ENCODE results near the gene TMEM220.
"Not testable (repeated sequence)": the region's sequence is repeated elsewhere in the genome, so short reads cannot be mapped to it uniquely, and the experiment has no call there.

TMEM220 gene

DNA sequence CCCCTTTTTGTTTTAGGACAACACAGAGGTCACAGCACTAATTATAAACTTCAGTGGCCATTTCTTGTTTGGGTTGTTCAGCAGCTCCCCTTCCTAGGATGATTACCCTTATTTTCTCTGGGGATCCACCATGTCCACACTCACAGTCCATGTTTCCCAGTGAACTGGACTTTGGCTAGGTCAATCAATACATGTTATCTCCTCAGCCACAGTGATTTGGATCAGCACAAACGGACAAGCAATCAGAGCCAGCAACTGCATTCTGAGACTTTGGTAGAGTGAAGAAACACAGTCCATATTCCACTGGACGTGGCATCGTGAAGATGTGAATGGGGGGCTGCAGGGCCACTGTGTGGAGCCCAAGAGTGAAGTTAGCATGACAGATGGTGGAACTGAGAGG is 4.6 kb downstream of the TMEM220 start:
- no peak for DNase-seq

DNA sequence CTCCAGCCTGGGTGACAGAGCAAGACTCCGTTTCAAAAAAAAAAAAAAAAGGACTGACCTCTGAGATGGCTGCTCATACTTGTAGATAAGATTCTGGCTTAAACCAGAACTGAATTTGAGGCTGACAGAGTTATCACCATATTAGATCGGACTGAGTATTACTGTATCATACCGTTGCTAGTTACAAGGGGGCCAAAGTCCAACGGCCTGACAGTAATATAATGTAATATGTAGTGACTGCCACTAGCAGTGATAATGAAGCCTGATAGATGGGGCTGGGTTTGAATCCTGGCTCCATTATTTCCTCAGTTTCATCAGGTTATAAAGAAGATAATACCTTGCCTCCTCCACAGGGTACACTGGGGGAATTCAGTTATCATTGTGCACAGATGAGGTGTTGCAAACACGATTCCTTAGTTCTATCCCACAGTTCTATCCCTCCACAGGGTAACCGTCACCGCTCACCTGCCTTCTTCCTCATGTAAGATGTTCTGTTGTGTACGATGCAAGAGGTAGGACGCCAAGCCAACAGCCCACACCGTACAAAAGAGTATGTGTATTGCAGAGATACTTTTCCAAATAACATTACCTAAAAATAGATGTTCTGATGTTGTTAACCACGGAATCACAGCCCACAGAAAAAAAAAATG is 5.2 kb downstream of the TMEM220 start:
- DNase-seq = no peak

DNA sequence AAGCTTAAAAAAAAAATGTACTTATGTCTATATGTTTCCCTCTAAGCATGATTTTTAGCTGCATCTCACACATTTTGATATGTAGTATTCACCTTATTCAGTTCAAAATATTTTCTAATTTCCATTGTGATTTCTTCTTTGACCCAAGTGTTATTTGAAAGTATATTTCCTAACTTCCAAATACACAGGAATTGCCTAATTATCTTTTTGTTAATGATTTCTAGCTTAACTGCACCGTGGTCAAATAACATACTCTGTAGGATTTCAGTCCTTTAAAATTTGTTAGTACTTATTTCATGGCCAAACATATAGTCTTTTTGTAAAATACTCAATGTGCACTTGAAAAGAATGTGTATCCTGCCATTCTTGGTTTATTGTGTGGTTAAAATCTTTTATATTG is 11.3 kb downstream of the TMEM220 start:
- DNase-seq = no peak

DNA sequence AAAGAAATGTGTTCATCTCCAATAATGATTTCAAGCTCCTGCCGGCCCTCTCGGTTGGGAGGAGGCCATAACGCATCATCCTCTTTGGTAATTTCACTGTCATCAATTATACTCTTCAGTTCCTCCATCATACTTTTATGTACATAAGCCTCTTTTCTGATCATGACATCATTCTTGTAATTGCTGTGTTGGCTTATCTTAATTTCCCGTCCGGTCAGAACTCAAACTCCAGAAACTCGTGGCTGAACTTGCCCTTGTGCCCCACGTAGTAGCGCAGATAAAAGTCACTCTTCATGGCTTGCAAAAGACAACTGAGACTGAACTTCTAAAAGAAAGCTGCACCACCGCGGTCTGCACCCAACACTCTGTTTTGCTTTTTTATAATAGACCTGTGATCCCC is 13.6 kb downstream of the TMEM220 start:
- no peak for DNase-seq

DNA sequence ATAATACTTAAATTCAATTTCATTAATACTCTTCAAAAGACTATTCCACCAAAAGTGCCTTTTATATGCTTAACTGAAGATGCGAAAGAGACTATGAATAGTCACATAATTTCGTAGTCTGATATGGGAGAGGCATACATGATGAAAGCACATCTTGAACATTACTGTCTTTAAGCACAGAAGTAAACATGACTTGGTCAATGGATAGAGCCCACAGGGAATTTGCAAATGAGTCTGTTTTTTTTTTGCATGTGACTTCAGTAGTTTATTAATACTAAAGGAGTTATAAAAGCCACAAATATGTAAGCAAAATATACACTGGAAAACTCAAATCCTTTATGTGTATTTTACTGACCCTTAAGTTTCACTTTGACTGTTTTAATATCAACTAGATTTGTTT is 16.5 kb downstream of the TMEM220 start:
- no peak for DNase-seq

DNA sequence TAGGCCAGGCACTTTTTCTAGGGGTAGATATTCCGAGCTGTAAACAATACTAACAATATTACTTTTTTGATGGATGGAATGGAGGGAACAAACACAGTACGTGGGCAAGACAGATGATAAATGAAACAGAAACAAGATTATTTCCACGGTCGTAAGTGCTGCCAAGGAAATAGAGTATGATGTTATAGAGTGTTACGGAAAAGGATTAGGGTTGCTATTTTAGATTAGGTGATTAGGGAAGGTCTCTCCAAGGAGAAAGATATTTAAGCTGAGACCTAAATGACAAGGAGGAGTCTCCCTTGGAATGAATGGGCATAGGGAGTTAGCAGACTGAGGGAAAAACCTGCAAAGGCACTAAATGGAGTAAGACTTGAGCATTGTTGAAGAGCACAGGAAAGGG is 24.1 kb downstream of the TMEM220 start:
- DNase-seq = no peak

DNA sequence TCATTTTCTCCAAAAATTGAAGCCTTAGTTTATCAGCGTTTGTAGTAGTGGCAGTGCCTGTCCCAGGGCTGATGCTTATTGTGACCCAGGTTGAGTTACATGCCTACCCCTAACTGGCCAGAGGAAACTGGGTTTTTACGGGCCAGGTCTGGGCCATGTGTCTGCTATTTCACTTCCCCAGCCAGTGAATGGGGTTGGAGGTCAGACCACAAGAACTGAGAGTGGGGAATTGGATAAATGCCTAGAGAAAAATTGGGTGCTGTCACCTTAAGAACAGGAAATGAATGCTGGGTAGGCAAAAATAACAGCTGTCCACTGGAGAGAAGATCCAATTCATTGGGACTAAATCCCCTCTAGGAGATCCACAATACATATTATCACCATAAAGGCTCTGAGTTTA is 27.2 kb downstream of the TMEM220 start:
- no peak for DNase-seq

DNA sequence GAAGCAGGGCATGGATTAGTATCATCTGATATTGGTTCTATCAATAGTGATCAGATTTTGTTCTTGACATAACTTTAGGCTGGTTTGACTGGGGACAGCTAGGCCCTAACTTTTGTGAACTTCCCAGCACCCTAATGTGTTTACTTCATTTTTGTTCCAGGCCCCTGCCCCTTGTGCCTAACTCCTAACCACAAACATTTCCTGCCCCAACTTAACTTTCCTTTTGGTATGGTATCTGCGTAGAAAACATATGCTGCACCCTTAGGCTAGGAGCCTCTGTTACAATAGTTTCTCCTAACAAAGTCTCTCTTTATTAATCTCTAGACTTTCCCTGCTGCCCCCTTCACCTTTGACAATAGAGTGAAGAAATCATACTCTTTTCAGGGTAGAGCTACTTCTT is 30.0 kb downstream of the TMEM220 start:
- no peak for DNase-seq

DNA sequence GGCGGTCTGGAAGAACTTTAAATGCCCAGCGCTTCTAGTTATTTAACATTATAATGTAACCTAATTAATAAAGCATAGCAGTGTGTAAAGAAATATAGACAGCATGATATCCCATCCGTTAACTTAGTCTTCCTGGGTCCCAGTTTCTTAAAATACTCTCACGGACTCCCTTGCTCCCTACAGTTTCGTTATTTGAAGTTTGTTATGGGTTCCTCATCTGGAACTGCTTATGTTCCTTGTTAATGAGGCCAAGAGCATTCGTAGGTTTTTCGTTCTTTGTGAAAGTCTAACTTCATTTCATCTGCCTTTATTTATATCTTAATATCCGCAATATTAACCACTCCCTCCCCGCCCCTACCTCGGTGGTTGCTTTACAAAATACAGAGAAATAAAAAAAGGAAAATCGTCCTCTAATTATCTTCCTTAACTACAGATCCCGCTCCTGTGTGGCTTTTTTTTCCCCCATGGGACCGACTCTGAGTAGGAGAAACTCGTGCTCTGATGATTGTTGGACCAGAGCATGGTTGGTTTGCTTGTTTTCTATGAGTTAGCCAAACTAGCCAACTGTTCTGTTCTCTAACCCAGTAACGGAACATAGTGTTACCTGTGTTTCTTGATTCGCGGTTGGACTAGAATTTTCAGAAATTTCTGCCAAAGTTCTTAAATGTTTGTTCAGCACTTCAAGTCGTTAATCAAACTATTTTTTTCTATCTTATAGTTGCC is 31.6 kb downstream of the TMEM220 start:
- DNase-seq = no peak

DNA sequence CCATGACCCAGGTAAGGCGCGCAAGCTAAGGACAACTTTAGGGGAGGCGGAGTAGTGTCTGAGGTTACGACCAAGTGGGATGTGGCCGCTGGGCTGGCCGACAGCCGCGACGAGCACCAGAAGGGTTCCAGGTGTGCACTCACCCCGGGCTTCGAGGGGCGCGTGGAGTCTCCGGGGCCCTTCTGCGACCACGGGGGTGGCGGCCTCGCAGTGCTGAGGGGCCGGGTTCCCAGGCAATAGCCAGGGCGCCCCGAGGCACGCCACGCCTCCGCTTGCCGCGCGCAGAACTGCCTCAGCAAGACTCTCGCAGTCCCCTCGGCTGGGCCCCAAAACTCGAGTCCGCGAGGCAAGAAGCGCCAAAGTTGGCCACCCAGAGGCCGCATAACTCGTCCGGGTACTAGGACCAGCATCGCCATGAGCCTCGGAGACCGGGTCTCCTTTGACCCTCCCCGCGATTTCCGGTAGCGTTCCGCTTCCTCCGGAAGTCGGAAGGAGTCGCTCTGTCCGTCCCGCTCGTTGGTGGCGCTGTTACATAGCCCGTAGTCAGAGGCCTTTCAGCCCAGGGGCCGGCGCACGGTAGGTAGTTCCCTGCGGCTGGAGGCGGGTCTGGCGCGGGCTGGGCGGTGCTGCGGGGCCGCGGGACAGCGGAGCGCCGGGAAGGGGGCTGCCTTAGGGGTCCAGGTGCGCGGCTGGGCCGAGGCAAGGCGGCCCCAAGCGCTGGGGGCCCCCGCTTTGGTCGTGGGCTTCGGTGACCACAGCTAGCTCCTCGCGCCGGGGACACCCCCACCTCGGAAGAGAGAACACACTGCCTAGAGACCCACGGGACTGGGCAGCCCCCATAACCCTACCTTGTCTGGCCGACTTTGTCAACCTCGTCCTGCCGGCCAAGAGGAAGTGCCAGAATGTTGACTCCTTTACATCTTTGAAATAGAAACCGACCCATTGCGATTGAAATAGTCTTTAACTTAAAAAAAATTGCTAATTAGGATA is 32.4 kb downstream of the TMEM220 start, which contains the start of the genes ADPRM and SCO1:
Gene ADPRM (plus strand): TSS at position 503 of the 990 bp plus-strand sequence. CDS start 7,333 bp downstream, outside the sequence.
Gene SCO1 (minus strand): TSS at position 442 of the 990 bp plus-strand sequence. CDS start 26 bp downstream, at position 416.
- peak; percentile 85 for DNase-seq

DNA sequence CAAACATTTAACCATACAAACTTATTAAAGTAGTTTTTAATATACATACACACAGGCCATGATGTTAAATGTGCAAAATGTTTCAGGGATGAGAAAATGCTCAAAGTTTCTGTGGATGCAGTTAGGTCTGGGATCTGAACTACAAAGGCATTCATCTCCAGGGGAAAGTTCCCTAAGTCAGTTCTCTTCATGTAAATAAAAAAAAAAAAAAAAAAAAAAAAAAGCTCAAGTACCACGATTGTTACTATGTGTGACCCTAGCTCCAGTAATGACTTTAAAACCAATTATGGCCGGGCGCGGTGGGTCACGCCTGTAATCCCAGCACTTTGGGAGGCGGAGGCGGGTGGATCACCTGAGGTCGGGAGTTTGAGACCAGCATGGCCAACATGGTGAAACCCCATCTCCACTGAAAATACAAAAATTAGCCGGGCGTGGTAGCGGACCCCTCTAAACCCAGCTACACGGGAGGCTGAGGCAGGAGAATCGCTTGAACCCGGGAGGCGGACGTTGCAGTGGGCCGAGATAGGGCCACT is 33.9 kb downstream of the TMEM220 start:
- not testable (repeated sequence) for DNase-seq

DNA sequence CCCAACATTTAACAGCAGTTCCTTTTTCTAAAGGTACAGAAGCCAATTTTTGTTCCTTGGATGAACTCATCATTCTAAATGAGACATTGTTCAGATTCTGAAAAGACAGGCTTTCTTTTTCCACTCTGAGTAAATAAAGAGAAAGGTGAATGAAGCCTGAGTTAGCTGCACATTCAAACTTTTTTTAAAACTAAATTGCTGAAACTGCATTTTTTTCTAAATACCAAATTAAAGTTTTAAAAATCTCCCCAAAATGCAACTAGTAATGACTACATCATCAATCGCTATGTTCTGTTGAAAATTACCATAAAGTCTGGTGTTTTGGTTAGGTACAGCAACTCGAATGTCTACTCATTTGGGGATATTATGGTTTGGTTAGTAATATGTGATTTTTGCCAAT is 42.3 kb downstream of the TMEM220 start:
- DNase-seq = no peak

DNA sequence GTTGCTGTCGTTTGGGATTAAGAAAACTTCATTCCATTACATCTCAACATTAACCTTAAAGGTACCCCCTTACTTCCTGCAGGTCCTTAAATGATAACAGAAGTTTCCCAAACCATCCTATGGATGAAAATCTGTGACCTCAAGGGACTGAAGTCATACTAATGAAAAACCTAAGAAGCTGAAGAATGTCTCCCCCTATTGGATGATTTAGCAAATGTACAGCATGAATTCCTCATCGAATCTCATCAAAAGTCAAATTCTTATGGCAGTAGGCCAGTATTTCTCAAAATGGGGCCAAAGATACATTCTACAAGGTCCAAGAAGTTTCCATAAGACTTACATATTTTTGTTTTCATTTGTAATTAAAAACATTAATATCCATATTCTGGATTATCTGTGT is 46.0 kb downstream of the TMEM220 start:
- DNase-seq = no peak

DNA sequence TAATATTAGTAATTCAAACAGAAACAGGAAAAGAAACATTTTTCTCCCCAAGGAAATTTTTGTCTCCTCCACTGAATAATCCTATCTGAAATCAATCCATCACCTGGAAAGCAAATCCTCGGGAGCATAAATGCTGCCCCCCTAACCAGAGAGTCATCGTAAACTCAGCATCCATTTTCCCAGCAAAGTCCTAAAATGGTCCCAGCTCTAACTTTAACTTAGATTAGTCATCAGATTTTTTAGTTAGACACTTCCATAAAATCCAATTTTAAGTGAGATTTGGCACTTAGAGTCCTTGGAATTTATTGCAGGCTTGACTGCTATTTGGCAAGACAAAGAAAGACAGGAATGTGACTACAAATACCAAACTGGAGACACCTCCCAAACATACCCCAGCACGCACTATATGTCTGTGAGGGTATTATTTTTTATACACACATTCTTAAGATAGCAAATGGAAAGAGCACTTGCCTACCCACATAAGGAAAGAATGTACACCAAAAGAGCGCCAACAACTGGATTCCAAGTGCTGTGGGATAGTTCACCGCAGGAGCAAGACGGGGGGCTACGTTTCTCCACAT is 47.9 kb downstream of the TMEM220 start:
- DNase-seq = no peak

DNA sequence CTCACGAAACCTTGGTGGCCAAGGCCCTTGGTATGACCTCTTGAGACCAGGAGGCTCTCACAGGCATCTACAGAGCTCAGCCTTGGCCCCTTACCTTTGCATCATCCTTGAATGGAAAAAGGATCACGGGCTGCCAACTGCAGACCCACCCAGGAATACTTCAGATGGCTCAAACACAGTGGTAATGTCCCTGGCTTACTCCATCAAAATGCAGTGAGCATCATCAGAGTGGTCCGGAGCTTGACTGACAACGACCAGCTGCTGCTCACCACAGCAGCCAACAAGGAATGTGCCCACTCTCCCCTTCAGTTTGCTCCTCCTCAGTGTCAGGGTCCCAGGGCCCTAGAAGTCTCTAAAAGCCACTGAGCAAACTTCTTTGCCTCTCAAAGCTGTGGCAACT is 55.1 kb downstream of the TMEM220 start:
- DNase-seq = no peak

DNA sequence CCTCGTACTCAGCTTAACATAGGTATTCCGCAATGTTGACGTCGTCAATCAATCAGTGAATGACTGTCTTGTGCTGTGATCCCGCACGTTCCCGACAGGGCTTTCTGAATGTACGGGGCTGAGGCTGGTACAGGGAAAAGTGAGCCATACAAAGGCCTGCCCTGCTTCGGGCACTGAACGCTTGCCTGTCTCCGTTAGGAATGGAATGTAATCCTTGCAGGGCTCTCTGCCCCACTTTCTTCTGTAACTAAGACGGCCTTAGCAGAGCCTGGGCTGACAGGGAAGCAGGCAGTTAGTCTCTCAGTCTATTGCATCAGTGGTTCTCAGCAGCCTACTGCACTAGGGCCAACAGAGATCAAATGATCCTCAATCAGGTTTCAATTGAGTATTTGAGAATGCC is 56.5 kb downstream of the TMEM220 start:
- DNase-seq = no peak

DNA sequence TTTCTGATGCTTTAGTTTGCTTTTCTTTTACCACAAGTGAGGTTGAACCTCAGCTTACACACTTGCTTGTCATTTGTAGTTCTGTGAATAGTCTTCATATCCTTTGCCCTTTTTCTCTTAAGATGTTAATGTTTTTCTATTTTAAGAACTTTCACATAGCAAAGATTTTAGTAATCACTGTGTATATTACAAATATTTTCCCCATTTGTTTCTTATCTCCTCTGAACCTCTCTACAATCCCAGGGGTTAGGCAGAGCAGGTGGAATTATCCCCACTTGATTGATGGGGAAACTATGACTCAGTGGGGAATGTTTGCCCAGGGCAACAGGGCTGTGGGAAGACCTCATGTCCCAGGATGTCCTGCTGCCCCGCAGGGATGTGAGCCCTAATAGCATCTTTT is 61.0 kb downstream of the TMEM220 start:
- no peak for DNase-seq

DNA sequence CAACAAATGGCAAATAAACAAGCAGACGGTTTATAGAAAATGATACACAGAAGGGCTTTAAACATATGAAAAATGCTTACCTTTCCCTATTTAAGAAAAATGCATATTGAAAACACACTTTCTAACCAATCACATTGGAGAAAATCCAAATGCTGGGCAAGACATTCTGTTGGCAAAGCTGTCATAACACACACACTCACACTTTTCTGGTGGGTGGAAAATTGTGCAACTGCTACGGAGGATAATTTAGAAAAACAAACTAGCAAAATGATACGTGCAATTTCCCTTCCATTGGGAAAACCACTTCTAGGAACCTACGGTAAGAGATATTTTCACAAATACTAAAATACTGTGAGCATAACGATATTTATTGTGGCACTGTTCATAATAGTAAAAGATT is 62.9 kb downstream of the TMEM220 start:
- no peak for DNase-seq

DNA sequence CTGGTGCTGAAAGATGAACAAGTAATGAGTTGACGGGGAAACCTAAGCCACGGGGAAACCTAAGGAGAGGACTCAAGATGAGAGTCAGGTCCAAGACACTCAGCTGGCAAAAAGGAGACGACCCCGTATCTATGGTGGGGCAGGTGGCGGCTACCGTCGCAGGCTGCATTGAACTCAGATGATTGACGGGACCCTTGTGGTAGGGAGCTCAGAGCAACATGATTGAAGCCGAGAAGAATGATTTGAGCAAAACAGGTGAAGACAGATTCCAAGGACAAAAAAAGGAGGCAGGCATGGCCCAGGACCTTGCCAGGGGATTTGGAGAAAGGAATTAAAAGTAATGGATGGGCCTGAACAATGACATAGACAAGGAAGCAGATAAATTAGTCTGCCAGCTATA is 65.3 kb downstream of the TMEM220 start:
- DNase-seq = no peak

Measured in NCI-H2029 (cell line).